HTR-8/SVneo (cell line): ENCODE data around the gene SCMH1.
"Not testable (repeated sequence)": the region's sequence is repeated elsewhere in the genome, so short reads cannot be mapped to it uniquely, and the experiment has no call there.

Source experiments
- DNase-seq: peaks from one replicate; pipeline ENCODE4 v3.0.0; 2011; ENCODE audit warnings: low spot score, mixed read lengths; ENCODE audit not compliant: insufficient read length
- FAIRE-seq: peaks from 2 replicates; lab custom pipeline; 2011; peaks lifted over from hg19 to GRCh38; lab: Jason Lieb, UNC

SCMH1 gene

DNA sequence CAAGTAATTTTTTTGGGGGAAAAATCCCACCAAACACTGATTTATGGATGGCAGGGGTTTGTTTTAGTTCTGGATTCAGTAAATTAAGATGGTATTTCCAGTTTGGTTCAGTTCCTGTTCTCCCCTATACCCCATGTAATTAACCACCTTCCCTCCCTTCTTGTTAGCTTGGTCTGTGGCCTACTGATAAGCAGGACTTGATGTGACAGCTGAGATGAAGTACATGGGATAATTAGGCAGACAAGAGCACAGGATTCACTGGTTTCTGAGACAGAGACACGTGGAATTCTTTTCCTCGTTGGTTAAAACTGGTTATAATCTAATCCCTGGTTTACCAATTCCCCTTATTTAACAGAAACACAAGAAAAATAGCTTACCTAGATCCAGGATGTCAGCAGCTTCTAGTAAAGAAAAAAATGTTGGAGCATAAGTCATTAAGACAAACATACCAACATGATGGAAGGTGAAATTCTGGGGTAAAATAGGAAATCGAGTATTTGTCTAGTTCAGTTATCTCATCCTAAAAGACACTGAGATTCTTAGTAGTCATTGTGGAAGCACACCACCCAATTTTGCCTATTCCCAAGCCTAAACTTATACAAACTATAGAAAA lies 81.5 kb downstream of the SCMH1 start:
- no peak for DNase-seq
- no peak for FAIRE-seq

DNA sequence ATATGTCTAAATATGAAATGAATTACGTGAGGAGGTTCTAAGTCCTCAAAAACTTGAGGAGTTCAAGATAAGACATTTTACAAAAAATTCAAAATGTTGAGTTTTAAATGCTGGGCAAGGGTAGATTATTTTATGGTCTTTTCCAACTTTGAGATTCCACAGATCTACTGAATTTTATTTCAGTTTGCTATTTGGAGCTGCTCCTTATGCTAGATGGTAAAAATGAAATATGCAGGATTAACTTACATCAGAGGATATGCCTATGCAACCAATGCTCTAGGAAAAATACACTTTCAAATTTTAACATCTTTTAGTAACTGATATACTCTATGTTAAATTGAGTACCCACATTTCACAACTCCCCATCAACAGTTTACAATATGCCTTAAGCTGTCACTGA lies 83.1 kb downstream of the SCMH1 start:
- DNase-seq (no peak), FAIRE-seq (no peak)

- DNase-seq (no peak), FAIRE-seq (no peak)
Observed at GRCh38 chr1:41158147-41158875, 83.8 kb downstream of the SCMH1 start.

GRCh38 chr1:41155105-41155504 lies 87.0 kb downstream of the SCMH1 start:
- no peak for FAIRE-seq
- DNase-seq: no peak

- FAIRE-seq: no peak
- DNase-seq: no peak
Observed at GRCh38 chr1:41153750-41154274, 88.3 kb downstream of the SCMH1 start.

GRCh38 chr1:41152622-41153044 lies 89.5 kb downstream of the SCMH1 start:
- DNase-seq (peak; percentile 12), FAIRE-seq (no peak)

GRCh38 chr1:41151846-41152245 lies 90.3 kb downstream of the SCMH1 start:
- no peak for FAIRE-seq
- DNase-seq: no peak

- no peak for DNase-seq
- no peak for FAIRE-seq
Observed at GRCh38 chr1:41149570-41149969, 92.5 kb downstream of the SCMH1 start.

DNA sequence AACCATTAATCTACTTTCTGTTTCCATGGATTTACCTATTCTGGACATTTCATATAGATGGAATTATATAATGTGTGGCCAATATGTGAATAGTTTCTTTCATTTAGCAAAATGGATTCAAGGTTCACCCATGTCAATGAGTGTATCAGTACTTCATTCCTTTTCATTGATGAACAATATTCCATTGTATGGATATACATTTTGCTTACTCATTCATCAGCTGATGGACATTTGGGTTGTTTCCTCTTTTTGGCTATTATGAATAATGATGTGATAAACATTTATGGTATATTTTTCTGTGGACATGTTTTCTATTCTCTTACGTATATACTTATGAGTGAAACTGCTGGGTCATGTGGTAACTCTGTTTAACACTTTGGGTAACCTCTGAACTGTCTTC lies 97.8 kb downstream of the SCMH1 start:
- no peak for FAIRE-seq

DNA sequence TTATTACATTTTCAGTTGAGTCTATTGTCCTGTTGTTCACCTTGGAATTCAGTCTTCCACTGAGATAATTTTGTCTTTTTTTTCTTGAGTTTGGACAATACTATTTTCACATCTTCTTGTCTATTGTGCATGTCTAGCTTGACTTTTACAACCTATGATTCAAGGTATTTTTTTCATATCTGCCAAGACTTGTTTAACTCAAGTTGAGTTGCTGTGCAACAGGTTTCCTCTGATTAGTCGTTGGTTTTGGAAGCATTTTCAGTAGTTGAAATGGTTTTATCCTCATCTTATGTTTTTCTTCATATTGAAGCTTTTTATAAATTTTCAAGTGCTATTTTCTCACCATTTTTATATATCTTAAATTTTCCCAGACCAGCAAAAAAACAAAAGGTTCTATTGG lies 103.6 kb downstream of the SCMH1 start:
- FAIRE-seq: no peak
- DNase-seq: no peak

More for the DNA sequence above, 97.8 kb downstream of the SCMH1 start:
- DNase-seq: no peak

DNA sequence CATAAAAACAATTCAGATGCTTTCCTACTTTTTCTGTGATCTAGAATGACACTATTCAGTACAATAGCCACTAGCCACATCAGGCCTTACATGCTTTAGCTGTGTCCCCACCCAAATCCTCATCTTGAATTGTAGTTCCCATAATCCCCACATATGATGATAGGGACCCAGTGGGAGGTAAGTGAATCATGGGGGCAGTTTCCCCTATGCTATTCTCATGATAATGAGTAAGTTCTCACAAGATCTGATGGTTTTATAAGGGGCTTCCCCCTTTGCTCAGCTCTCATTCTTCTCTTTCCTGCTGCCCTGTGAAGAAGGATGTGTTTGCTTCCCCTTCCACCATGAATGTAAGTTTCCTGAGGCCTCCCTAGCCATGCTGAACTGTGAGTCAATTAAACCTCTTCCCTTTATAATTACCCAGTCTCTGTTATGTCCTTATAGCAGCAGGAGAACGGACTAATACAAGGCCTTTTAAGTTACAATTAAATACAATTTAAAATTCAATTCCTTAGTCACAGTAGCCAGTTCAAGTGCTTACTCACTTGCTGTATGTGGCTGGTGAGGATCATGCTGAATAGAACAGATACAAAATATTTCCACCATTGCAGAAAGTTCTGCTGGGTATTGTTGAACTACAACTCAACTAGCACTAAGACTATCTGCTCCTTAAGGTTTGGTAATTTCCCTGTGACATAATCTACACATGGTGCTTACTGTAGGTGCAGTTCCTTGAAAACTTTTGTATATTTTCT lies 106.7 kb downstream of the SCMH1 start:
- no peak for DNase-seq

DNA sequence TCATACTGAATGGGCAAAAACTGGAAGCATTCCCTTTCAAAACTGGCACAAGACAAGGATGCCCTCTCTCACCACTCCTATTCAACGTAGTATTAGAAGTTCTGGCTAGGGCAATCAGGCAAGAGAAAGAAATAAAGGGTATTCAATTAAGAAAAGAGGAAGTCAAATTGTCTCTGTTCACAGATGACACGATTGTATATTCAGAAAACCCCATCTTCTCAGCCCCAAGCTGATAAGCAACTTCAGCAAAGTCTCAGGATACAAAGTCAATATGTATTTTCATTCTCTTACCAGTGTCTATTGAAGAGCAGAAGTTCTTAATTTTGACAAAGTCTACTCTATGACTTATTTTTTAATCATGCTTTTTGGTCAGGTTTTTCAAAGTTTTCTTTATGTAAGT lies 107.8 kb downstream of the SCMH1 start:
- not testable (repeated sequence) for FAIRE-seq, DNase-seq

More for the DNA sequence above, 106.7 kb downstream of the SCMH1 start:
- no peak for FAIRE-seq

DNA sequence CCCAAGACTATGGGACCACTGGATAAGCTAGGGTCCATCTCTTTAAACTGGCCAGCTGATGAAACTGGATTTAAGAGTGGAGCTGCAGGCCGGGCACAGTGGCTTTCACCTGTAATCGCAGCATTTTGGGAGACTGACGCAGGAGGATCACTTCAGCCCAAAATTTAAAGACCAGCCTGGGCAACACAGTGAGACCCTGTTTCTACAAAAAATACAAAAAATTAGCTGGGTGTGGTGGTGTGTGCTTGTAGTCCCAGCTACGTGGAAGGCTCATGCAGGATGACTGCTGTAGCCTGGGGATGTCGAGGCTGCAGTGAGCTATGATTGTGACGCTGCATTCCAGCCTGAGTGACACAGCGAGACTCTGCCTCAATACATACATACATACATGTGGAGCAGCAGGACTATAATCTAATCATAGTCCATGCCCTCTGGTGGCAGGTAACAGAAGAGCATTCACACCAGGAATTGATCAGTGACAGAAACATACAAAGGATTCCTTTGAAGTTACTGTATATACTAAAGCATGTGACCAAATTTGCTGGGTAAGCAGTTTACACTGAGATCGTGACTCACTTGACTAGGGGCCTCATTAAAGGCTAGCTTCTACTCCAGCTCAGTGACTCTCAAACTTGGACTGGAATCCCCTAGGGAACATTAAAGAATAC lies 119.1 kb downstream of the SCMH1 start:
- DNase-seq (peak; percentile 32), FAIRE-seq (peak; percentile 74)

GRCh38 chr1:41122148-41122547 lies 120.0 kb downstream of the SCMH1 start:
- FAIRE-seq (no peak), DNase-seq (no peak)

- FAIRE-seq: no peak
- no peak for DNase-seq
Observed at GRCh38 chr1:41118645-41119044, 123.5 kb downstream of the SCMH1 start.

DNA sequence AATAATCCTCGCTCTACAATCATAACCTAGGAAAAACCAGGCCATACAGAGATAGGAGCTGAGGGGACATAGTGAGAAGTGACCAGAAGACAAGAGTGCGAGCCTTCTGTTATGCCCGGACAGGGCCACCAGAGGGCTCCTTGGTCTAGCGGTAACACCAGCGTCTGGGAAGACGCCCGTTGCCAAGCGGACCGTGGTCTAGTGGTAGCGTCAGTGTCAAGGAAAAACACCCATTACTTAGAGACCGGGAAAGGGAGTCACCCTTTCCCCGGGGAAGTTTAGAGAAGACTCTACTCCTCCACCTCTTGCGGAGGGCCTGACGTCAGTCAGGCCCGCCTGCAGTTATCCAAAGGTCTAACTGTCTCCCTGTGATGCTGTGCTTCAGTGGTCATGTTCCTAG lies 124.9 kb downstream of the SCMH1 start:
- DNase-seq, FAIRE-seq: not testable (repeated sequence)

- DNase-seq (no peak), FAIRE-seq (no peak)
Observed at GRCh38 chr1:41110736-41111135, 131.4 kb downstream of the SCMH1 start.

DNA sequence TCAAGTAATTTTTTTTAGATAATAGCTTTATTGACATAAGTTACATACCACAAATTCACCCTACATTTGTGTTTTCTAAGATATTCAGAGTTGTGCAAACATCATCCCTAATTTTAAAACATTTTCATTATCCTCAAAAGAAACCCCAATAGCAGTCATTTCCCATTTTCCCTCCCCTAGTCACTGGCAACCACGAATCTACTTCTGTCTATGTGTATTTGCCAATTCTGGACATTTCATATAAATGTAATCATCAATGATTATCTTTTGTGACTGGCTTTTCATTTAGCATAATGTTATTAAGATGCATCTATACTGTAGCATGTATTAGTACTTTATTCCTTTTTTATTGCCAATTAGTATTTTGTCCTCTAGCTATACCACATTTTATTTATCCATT lies 131.8 kb downstream of the SCMH1 start:
- FAIRE-seq: no peak
- DNase-seq: no peak

DNA sequence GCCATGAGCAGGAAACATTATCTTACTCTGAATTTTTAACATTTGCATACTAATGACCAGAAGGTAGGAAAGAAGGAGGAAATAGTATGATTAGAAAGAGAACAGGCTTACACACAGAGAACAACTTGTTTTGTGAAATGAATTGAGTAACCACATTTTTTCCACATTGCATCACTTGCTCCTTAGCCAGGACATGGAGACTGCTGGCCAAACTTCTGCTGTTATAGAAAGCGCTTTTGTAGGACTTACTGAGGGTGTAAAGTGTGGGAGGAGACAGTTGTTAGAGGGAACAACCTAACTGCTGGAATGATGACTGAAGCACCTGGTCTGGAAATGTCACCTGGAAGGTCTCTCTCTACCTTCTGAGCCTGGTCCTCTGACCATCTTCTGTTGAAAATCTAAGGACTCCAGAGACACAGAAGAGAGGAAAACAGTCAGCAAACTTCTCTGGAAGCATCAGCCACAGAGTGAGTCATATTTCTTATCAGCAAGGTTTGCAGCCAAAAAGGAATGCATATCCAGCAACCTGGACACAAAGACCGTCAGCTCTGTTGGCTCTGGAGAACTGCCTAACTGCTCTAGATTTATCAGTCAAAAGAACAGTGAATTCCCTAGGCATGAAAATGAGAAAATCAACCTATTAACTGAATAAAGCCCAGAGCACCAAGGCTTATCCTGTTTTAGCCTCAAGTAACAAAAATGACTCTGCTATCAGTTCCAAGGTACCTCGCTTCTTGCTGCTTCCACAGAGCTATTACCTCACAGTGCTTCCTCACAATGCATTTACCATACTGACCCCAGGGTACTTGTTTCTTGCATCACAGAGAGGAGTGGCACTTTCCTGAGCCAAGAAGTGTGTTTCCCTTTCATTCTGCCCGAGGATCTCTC lies 132.6 kb downstream of the SCMH1 start:
- DNase-seq (peak; percentile 45), FAIRE-seq (peak; percentile 51)
